D721Med (cell line): ENCODE measurements around the gene CPB1.

Experiments
- DNase-seq: peaks from one replicate; pipeline ENCODE4 v3.0.0; 2011; ENCODE audit warnings: low spot score; ENCODE audit not compliant: insufficient read length
- FAIRE-seq: peaks from 2 replicates; lab custom pipeline; 2011; peaks lifted over from hg19 to GRCh38; lab: Jason Lieb, UNC
- CTCF ChIP-seq: IDR thresholded peaks from 2 replicates; pipeline ENCODE4 v1.5.1; 2012; ENCODE audit warnings: mild to moderate bottlenecking, control low read depth; ENCODE audit not compliant: insufficient read depth; ENCODE audit errors: missing control alignments

The CPB1 gene

GRCh38 chr3:148881286-148881685, 53.7 kb downstream of the CPB1 start:
- DNase-seq (no peak), FAIRE-seq (no peak)
- no peak for TF ChIP-seq CTCF

GRCh38 chr3:148882288-148882687, 54.7 kb downstream of the CPB1 start:
- DNase-seq (no peak), FAIRE-seq (no peak)
- no peak for TF ChIP-seq CTCF

- no peak for DNase-seq
- FAIRE-seq, result no peak
- TF ChIP-seq CTCF, result no peak
Observed at GRCh38 chr3:148883163-148883562, 55.6 kb downstream of the CPB1 start.

GRCh38 chr3:148884261-148884660, 56.6 kb downstream of the CPB1 start:
- TF ChIP-seq CTCF, result no peak
- FAIRE-seq (no peak), DNase-seq (no peak)

- no peak for TF ChIP-seq CTCF
- no peak for FAIRE-seq
- no peak for DNase-seq
Observed at GRCh38 chr3:148889828-148890227, 62.2 kb downstream of the CPB1 start.

GRCh38 chr3:148896062-148896461, 68.5 kb downstream of the CPB1 start:
- TF ChIP-seq CTCF, result no peak
- FAIRE-seq, result no peak
- no peak for DNase-seq

- FAIRE-seq, result no peak
- TF ChIP-seq CTCF, result no peak
- no peak for DNase-seq
Observed at GRCh38 chr3:148901987-148902791, 74.6 kb downstream of the CPB1 start.
